NCI-H2196 treated with DMSO at 0.1 percent for 48 hours (cell line): ENCODE data around the gene USP20.

Experiments used
- DNase-seq: peaks from one replicate; lab custom pipeline; 2025; ENCODE audit not compliant: unreplicated experiment; lab: John Stamatoyannopoulos, UW

The USP20 gene

DNA sequence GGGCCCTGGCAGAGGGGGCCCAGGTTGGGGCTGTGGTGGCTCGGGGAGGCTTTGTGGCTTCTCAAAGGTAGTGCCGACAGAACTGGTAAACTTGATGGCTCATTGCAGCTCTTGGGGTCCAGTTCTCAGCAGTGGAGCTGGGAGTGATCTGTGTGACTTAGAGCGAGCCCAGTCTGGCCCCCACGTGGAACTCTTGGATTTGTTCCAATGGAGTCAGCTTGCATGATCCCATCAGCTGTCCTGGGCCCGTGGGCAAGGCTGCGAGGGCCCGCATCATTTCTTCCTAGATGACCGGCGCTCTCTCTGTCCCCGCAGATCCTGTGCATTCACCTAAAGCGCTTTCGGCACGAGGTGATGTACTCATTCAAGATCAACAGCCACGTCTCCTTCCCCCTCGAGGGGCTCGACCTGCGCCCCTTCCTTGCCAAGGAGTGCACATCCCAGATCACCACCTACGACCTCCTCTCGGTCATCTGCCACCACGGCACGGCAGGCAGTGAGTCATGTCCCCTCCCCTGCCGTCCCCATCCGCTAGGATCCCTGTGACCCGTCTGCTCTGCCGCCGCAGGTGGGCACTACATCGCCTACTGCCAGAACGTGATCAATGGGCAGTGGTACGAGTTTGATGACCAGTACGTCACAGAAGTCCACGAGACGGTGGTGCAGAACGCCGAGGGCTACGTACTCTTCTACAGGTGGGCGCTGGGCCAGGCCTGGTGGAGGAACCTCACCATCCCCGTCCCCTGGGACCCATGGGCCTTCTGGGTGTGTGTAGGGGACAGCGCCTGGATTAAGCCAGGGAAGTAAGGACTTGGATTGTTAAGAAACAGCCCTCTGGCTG is 39.2 kb downstream of the USP20 start:
- DNase-seq = no peak

- DNase-seq = no peak
These were observed 39.9 kb downstream of the USP20 start for GRCh38 chr9:129875181-129875611.

- no peak for DNase-seq
These were observed 40.6 kb downstream of the USP20 start for GRCh38 chr9:129875687-129876395.

GRCh38 chr9:129876815-129877214 is 41.6 kb downstream of the USP20 start:
- no peak for DNase-seq

GRCh38 chr9:129878291-129878690 is 43.0 kb downstream of the USP20 start:
- no peak for DNase-seq

GRCh38 chr9:129879103-129879699 is 43.9 kb downstream of the USP20 start:
- no peak for DNase-seq

DNA sequence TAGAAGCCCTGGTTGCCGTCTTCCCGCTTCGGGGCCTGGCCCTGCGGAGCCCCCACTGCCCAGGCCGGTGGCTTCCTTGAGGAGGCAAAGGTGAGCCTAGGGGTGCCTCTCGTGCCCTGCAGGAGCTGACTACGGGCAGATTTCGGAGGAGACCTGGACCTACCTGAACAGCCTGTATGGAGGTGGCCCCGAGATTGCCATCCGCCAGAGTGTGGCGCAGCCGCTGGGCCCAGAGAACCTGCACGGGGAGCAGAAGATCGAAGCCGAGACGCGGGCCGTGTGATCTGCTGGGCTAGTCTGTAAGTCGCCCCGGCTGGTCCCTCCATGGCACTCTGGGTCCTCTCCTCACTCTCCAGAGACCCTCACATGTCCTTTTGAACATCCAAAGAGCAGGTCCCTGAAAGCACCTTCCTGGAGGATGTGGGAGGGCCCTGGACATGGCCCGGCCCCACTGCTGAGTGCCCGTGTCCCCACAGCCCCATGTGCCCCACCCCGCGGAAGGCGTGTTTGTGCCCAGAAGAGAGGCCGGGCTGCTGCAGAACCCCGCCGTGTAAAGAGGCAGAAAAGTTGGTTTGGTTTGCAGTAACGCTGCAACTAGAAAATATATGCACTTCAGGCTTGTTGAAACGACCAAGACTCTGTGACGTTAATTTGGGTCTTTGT is 44.9 kb downstream of the USP20 start:
- no peak for DNase-seq

- no peak for DNase-seq
These were observed 45.6 kb downstream of the USP20 start for GRCh38 chr9:129880654-129881546.

GRCh38 chr9:129881547-129882324 is 46.5 kb downstream of the USP20 start:
- no peak for DNase-seq

DNA sequence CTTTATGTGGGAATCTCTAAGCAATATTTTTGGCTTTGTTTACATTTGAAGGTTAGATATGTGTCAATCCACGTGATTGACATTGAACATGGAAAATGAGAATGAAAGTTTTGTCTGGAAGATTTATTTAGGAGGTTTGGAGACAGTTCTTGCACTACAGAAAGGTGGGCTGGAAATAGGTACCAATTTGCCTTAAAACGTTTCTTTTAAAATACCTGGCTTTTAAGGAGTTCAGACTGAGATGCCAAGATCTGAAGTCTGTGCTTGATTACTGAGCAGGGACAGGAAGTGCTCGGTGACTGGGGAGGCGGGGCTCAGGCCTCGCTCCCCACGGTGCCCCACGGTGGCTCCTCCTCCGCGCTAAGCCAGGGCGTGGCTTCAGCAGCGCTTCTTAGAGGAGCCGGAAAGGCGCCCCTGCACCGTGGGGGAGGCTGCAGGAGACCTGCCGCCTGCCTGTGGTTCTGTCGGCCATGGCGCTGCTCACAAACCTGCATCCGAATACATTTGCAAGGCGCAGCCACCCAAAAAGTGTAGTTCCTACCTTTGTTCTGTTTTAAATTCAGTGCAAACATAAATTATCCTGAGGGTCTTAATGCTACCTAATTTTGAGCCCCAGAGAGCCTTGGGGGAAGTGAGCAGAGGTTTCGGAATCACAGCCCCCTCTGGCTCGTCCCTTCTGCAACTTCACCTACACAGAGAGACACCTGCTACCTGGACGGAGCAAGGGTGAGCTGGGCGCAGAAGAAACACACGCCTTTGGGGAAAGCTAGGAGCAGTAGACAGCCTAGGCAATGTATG is 49.2 kb downstream of the USP20 start:
- peak; percentile 78 for DNase-seq

DNA sequence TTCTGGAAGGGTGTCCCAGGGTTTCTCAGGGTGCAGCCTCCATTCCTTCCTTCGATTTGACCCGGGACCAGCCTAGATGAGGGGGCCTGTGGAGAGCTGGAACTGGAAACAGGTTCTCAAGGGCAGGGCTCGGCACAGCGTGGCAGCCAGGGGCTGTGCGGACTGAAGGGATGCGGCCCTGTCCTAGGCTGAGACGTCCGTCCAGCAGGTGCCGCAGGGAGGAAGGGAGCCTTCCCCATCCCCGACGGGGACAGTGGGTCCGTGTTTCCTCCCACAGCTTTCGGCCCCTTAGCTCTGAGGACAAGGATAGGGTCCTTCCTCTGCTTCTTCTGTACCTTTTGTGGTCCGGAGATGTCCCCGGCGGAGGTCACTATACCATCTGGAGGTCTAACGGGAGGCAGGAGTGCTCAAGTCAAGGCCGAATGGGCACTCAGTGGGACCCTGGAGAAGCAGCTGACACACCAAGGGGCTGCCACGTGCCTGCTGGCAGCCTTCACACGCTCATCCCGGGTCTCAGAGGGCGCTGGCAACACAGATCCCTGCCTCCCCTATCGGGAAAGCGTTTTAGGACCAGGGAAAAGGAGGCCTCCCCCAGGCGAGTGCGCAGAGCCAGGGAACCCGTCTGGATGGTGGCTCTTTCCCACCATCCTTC is 49.9 kb downstream of the USP20 start:
- DNase-seq = peak; percentile 12

- DNase-seq = peak; percentile 62
These were observed 50.4 kb downstream of the USP20 start for GRCh38 chr9:129885670-129886106.

DNA sequence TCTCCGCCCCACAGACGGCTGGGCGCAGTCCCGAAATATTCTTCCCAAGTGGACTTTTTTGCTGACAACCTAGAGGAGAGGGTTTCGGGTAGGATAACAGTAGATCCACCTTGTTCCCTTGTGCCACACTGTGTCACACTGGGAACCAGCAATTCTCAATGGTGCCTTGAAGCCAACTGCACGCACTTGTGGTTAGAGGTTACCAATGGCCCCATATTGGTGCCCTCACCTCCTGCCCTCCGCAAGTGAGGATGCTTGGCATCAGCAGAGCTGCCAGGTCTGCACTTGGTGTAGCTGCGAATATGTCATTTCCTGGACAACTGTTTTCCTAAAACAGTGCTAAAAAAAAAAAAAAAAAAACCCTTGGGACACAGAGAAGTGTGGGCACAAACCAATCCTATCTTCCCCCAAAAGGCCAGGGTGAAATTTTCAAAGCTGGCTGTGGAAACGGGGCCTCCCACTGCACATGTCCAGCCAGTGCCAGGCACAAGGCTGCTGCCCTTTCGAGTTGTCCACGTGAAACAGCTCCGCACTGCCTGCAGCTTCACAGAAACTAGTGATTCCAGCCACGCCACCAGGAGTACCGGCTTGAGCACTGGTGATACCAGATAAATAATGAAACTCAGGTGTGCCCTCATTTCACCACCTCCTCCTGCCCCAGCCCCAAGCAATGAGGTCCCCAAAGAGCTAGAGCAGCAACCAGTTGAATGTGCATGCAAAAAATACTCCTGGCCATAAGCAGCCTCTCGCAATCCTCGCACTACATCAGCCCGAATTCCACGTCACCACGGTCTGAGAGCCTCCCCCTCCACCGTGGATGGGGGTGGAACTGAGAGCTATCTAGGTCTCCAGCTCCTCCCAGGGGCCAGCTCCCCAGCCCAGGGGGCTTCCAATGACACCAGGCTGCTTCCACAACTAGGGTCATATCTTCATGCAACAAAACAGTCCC is 51.2 kb downstream of the USP20 start:
- no peak for DNase-seq

GRCh38 chr9:129887334-129888292 is 52.4 kb downstream of the USP20 start:
- no peak for DNase-seq

DNA sequence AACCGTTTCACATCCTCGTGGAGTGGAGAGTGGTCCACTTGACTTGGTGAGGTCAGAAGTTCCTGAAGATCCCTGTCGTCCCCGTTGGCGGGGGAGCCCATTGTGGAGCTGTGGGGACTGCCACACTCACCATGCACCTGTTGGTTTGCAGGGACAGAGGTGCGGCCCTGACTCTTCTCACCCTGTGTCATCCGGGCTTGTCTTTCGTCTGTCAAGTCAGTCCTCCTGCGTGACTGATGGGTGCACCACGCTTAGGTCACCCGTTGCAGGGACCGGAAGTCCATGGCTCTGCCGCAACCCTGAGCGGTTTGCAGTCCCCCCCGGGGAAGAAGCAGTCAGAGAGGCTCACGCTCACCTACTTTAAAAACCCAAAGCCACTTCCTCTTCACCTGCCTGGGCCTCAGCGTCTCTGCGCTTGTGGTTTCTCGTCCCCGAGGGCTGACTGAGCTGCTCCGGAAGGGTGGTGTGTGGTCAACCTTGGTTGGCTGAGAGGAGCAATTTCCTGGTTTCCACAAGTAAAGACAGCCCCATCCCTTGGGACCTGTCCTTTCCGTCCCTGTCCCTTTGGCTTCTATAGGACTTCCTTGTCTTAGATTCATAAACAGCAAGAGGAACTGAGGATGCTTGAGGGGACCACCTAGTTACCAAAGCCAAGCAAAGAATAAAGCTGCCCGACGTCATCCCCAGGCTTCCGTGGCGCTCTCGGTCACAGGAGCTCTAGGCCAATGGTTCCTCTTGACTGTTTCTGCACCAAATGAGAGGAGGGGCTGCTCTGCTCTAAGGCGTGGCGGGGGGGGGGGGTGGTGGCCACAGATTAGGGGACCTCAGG is 53.2 kb downstream of the USP20 start:
- no peak for DNase-seq
